HG03159 (cell line): Measurements from ENCODE around the gene CADM1.

Experiments
- ATAC-seq: cut with Tn5 transposase; IDR thresholded peaks from one replicate; pipeline ENCODE4 v1.9.1; 2021; ENCODE audit warnings: mild to moderate bottlenecking, moderate library complexity; ENCODE audit not compliant: unreplicated experiment

Gene CADM1

GRCh38 chr11:115161876-115162275, 342.3 kb downstream of the CADM1 start:
- ATAC-seq, result no peak

- no peak for ATAC-seq
Observed at GRCh38 chr11:115159207-115159606, 345.0 kb downstream of the CADM1 start.

- ATAC-seq, result no peak
Observed at GRCh38 chr11:115158053-115158452, 346.2 kb downstream of the CADM1 start.

GRCh38 chr11:115157247-115157646, 347.0 kb downstream of the CADM1 start:
- ATAC-seq, result no peak

GRCh38 chr11:115155978-115156377, 348.2 kb downstream of the CADM1 start:
- no peak for ATAC-seq

GRCh38 chr11:115155320-115155719, 348.9 kb downstream of the CADM1 start:
- no peak for ATAC-seq

GRCh38 chr11:115154355-115154736, 349.9 kb downstream of the CADM1 start:
- no peak for ATAC-seq

- no peak for ATAC-seq
Observed at GRCh38 chr11:115153731-115154354, 350.4 kb downstream of the CADM1 start.

GRCh38 chr11:115153135-115153534, 351.1 kb downstream of the CADM1 start:
- no peak for ATAC-seq

GRCh38 chr11:115151010-115151409, 353.2 kb downstream of the CADM1 start:
- no peak for ATAC-seq

- no peak for ATAC-seq
Observed at GRCh38 chr11:115148691-115149090, 355.5 kb downstream of the CADM1 start.

GRCh38 chr11:115148101-115148500, 356.1 kb downstream of the CADM1 start:
- ATAC-seq, result no peak

- no peak for ATAC-seq
Observed at GRCh38 chr11:115147243-115147807, 356.9 kb downstream of the CADM1 start.

GRCh38 chr11:115146425-115146824, 357.8 kb downstream of the CADM1 start:
- ATAC-seq, result no peak

GRCh38 chr11:115145324-115145723, 358.9 kb downstream of the CADM1 start:
- no peak for ATAC-seq

- ATAC-seq, result no peak
Observed at GRCh38 chr11:115144914-115145313, 359.3 kb downstream of the CADM1 start.

GRCh38 chr11:115144014-115144413, 360.2 kb downstream of the CADM1 start:
- ATAC-seq, result no peak

- no peak for ATAC-seq
Observed at GRCh38 chr11:115141231-115142114, 362.7 kb downstream of the CADM1 start.

- ATAC-seq, result no peak
Observed at GRCh38 chr11:115135936-115136335, 368.3 kb downstream of the CADM1 start.

GRCh38 chr11:115134926-115135325, 369.3 kb downstream of the CADM1 start:
- no peak for ATAC-seq

GRCh38 chr11:115133475-115134209, 370.6 kb downstream of the CADM1 start:
- no peak for ATAC-seq
